ENCODE results near the gene CDKN2AIP.

- TF ChIP-seq CTCF (conservative IDR thresholded peaks at IDR 0.05 in 1 of 2, IDR thresholded peaks at IDR 0.05 in 1 of 2; ENCODE audit: extremely low read depth in 1 of 2, insufficient read depth in 1 of 2, low read depth in 1 of 2, low read length in 2 of 2) = no peak
- no peak for TF ChIP-seq EZH2 (IDR thresholded peaks at IDR 0.05; ENCODE audit: borderline replicate concordance, low read length)
These were observed 13.5 kb upstream of the CDKN2AIP start for GRCh38 chr4:183430994-183431347.

All from mammary epithelial cell (primary cell).